ENCODE measurements around the gene COQ3. TPM values are rescaled to one million over a fixed set of nuclear protein-coding genes. Genes with fewer than 3 reads are reported as not detected.

The COQ3 gene
- total and polyA plus RNA-seq, 2 of the 8 experiments (the other 6 are each of a cell fraction or from before 2014, with no cell fraction given) = 8.4 to 16.2 TPM

DNA sequence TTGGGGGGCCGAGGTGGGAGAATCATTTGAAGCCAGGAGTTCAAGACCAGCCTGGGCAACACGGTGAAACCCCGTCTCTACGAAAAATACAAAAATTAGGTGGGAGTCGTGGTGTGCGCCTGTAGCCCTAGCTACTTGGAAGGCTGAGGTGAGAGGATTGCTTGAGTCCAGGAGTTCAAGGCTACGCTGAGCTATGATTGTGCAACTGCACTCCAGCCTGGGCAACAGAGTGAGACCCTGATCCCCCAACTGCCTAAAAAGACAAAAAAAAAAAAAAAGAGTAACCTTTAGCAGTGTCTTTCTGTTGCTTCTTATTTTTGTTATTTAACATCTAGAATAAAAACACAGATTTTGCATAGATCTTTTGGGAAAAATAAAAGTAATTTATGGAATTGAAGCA lies 13.1 kb upstream of the COQ3 start:
- Histone ChIP-seq H3K4ac (replicated peaks; ENCODE audit: insufficient read length, low read depth, low read length) (no peak overlapping the region), H3K4me2 (ENCODE audit: insufficient read depth in 1 of 2, low read depth in 2 of 2, low read length in 2 of 2) (no peak overlapping the region)
- no peak for FAIRE-seq

More for the DNA sequence above, 13.1 kb upstream of the COQ3 start:
- H3K56ac ChIP-seq (replicated peaks; ENCODE audit: insufficient read length, low read depth, low read length) = no peak overlapping the region
- H3K27ac ChIP-seq (ENCODE audit: low read depth, low read length) = no peak overlapping the region
- peaks cover 0 to 2% of the 10 kb centered on the region in 2 experiments for H4K20me1 ChIP-seq (replicated peaks in 1 of 2; ENCODE audit: control insufficient read depth in 1 of 2, insufficient read depth in 2 of 2, low read length in 2 of 2)
- no peak overlapping the region for H2BK12ac ChIP-seq (ENCODE audit: low read depth, low read length)
- no peak overlapping the region for H2BK5ac ChIP-seq (ENCODE audit: low read depth, low read length)
- H2AK5ac ChIP-seq (ENCODE audit: low read depth, low read length) = no peak overlapping the region
- H3K36me3 ChIP-seq (ENCODE audit: control insufficient read depth in 2 of 4, insufficient read depth in 4 of 4, low read length in 3 of 4) = peaks cover 17 to 96% (median 64%) of the 10 kb centered on the region in 4 experiments
- TF ChIP-seq ASH2L (IDR thresholded peaks at IDR 0.05; ENCODE audit: low read length) = no peak
- no peak for TF ChIP-seq KDM4A (IDR thresholded peaks at IDR 0.05; ENCODE audit: low read depth, low read length, severe bottlenecking)
- TF ChIP-seq, protein P1, sequence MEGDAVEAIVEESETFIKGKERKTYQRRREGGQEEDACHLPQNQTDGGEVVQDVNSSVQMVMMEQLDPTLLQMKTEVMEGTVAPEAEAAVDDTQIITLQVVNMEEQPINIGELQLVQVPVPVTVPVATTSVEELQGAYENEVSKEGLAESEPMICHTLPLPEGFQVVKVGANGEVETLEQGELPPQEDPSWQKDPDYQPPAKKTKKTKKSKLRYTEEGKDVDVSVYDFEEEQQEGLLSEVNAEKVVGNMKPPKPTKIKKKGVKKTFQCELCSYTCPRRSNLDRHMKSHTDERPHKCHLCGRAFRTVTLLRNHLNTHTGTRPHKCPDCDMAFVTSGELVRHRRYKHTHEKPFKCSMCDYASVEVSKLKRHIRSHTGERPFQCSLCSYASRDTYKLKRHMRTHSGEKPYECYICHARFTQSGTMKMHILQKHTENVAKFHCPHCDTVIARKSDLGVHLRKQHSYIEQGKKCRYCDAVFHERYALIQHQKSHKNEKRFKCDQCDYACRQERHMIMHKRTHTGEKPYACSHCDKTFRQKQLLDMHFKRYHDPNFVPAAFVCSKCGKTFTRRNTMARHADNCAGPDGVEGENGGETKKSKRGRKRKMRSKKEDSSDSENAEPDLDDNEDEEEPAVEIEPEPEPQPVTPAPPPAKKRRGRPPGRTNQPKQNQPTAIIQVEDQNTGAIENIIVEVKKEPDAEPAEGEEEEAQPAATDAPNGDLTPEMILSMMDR (IDR thresholded peaks at IDR 0.05; ENCODE audit: control extremely low read depth in 1 of 3, insufficient read depth in 1 of 3, low read depth in 1 of 3, low read length in 3 of 3) = no peak
- TF ChIP-seq TBP (IDR thresholded peaks at IDR 0.05; ENCODE audit: low read depth, low read length) = no peak
- no peak for TF ChIP-seq NANOG (IDR thresholded peaks at IDR 0.05; ENCODE audit: insufficient read depth, low read depth, low read length, poor library complexity, severe bottlenecking)
- TF ChIP-seq CHD1 (IDR thresholded peaks at IDR 0.05; ENCODE audit: low read depth, low read length) = no peak
- TF ChIP-seq PHF8 (conservative IDR thresholded peaks at IDR 0.05; ENCODE audit: low read depth, low read length) = no peak
- TF ChIP-seq KDM5A (IDR thresholded peaks at IDR 0.05; ENCODE audit: low read length) = no peak
- no peak for TF ChIP-seq KDM1A (IDR thresholded peaks at IDR 0.05; ENCODE audit: borderline replicate concordance, low read length)
- H2AFZ ChIP-seq (ENCODE audit: low read length) = no peak overlapping the region
- 78% methylated on average over 7 of the region's 7 CpGs; no CpG with 5 or more reads in 1 of the 2 experiments for WGBS, 2 experiments (ENCODE audit: extremely low coverage in 1 of 2, insufficient coverage in 1 of 2, insufficient read length in 1 of 2, insufficient replicate concordance in 2 of 2, low coverage in 1 of 2, low lambda C conversion rate in 2 of 2, missing lambda C conversion rate in 1 of 2)
- H4K5ac ChIP-seq (ENCODE audit: insufficient read length, low read depth, low read length) = no peak overlapping the region
- POLR2A ChIA-PET (ENCODE audit: partially characterized antibody) = no interaction called here
- no peak overlapping the region for H3K23ac ChIP-seq (ENCODE audit: insufficient read length)
- no peak overlapping the region for H3K4me3 ChIP-seq (ENCODE audit: extremely low read depth in 1 of 4, insufficient read depth in 2 of 4, low read depth in 3 of 4, low read length in 4 of 4)
- H3K23me2 ChIP-seq (ENCODE audit: low read depth, low read length) = no peaks in the 10 kb centered on the region
- H3K18ac ChIP-seq (ENCODE audit: extremely low read depth, low read length) = no peak overlapping the region
- DNase-seq (ENCODE audit: low read depth in 1 of 2, low spot score in 2 of 2) = no peak
- H3K4me1 ChIP-seq (replicated peaks in 1 of 4; ENCODE audit: control insufficient read depth in 3 of 4, insufficient read depth in 4 of 4, low read length in 3 of 4) = no peaks in the 10 kb centered on the region
- CTCF ChIA-PET (ENCODE audit: partially characterized antibody) = interaction anchor here (2.1 kb wide), 1 partner anchor 77 kb away, joined by 5 read pairs; no protein-coding TSS in a partner anchor
- H3K79me1 ChIP-seq (ENCODE audit: low read depth, low read length) = no peaks in the 10 kb centered on the region; the same call in 1 of the 2 replicates
- H4K91ac ChIP-seq (replicated peaks; ENCODE audit: insufficient read length, low read length) = no peak overlapping the region
- no peak overlapping the region for H2BK15ac ChIP-seq (ENCODE audit: low read length)
- peaks cover 0 to 13% of the 10 kb centered on the region in 2 experiments; a peak in 2 of 4 replicates for H3K79me2 ChIP-seq (ENCODE audit: control insufficient read depth in 1 of 2, insufficient read depth in 2 of 2, low read length in 2 of 2)
- no peak overlapping the region for H2BK20ac ChIP-seq (ENCODE audit: low read length)
- no peak overlapping the region for H2BK120ac ChIP-seq (replicated peaks; ENCODE audit: low read depth, low read length)
- no peaks in the 10 kb centered on the region for H3K9me3 ChIP-seq (ENCODE audit: insufficient read depth in 2 of 2, low read depth in 1 of 2, low read length in 1 of 2)
- no peaks in the 10 kb centered on the region for H3K27me3 ChIP-seq (replicated peaks in 1 of 4; ENCODE audit: control insufficient read depth in 3 of 4, extremely low read depth in 1 of 4, insufficient read depth in 3 of 4, low read length in 3 of 4)
- H3K9ac ChIP-seq (replicated peaks in 1 of 4; ENCODE audit: extremely low read depth in 1 of 4, low read depth in 3 of 4, low read length in 3 of 4) = no peak overlapping the region
- no peak overlapping the region for H4K8ac ChIP-seq (ENCODE audit: extremely low read depth, insufficient read depth, low read length)
- H3K14ac ChIP-seq (ENCODE audit: insufficient read length) = no peak overlapping the region

Data from H1 (cell line).